Measurements from ENCODE around the gene ARL3. TPM values are rescaled to one million over a fixed set of nuclear protein-coding genes. Genes with fewer than 3 reads are reported as not detected.

Gene ARL3
- total RNA-seq, 2 experiments from 2014 or later = 10.1 to 11.1 TPM

DNA sequence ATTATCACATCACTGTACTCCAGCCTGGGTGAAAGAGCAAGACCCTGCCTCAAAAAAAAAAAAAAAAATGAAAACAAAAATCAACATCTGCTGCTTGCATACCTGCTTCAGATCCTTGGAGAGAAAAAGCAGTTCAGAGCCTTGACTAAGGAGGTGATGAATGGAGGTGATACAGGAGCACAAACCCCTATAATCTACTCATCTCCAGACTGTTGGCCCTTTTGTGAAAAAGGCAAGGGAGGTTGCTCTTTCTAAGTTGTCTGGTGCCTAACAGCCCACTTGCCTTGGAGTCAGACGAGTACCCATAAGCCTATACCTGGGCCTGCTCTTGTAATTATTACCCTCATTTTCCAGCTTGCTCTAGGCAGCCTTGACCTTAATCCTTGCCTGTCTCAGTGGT is 1.7 kb upstream of the ARL3 start:
- ChIA-PET CTCF (interaction anchor here (0.9 to 3.3 kb wide), 2 partner anchors 11 to 71 kb away, joined by 5 to 27 read pairs; partner anchors contain the start of gene TRIM8), POLR2A (interaction anchor here (6.4 kb wide), 1 partner anchor 70 kb away, joined by 53 read pairs; the partner anchor contains the start of gene TRIM8)
- Mint-ChIP-seq H3K4me3 (peak overlapping the region; percentile 63), H3K27ac (peak overlapping the region; percentile 28), H3K27me3 (no peaks in the 10 kb centered on the region), H3K9me3 (no peaks in the 10 kb centered on the region), H3K4me1 (ENCODE audit: low read depth) (peaks cover 62% of the 10 kb centered on the region), H3K36me3 (peaks cover 24% of the 10 kb centered on the region)
- intact Hi-C loops (cut with micrococcal nuclease) = loop anchor here (2.0 kb wide), 1 partner anchor 41 kb away; no protein-coding TSS in a partner anchor
- DNase-seq = no peak

- intact Hi-C loops (cut with micrococcal nuclease) = loop anchor here (1.0 to 5.0 kb wide), 6 partner anchors 28 to 283 kb away; partner anchors contain the start of genes ACTR1A, CUEDC2 and WBP1L
- peak; percentile 74 for DNase-seq
- POLR2A ChIA-PET = interaction anchor here (0.6 to 6.4 kb wide), 12 partner anchors 12 to 897 kb away, joined by 3 to 53 read pairs (median 6); partner anchors contain the start of genes CNNM2, OGA, TRIM8 and WBP1L
- peaks cover 24% of the 10 kb centered on the region for H3K36me3 Mint-ChIP-seq
- peak within 1 kb of the TSS; percentile 84 for H3K4me3 Mint-ChIP-seq
- no peaks in the 10 kb centered on the region for H3K9me3 Mint-ChIP-seq
- peak within 1 kb of the TSS; percentile 85 for H3K27ac Mint-ChIP-seq
- H3K4me1 Mint-ChIP-seq (ENCODE audit: low read depth) = peaks cover 67% of the 10 kb centered on the region
- H3K27me3 Mint-ChIP-seq = no peaks in the 10 kb centered on the region
- CTCF ChIA-PET = interaction anchor here (0.8 to 3.3 kb wide), 9 partner anchors 12 to 72 kb away, joined by 3 to 27 read pairs (median 6); partner anchors contain the start of genes TRIM8 and WBP1L
Measured at GRCh38 chr10:102714621-102715455, 641 bp upstream of the ARL3 start, which contains the start of gene SFXN2. TSS of gene SFXN2 (plus strand) at chr10:102714636. CDS start at chr10:102726637, 12,001 bp downstream.

GRCh38 chr10:102713539-102713813 is 721 bp downstream of the ARL3 start:
- Mint-ChIP-seq H3K4me1 (ENCODE audit: low read depth) (peaks cover 63% of the 10 kb centered on the region), H3K4me3 (peak overlapping the region; percentile 84), H3K9me3 (no peaks in the 10 kb centered on the region), H3K27ac (peak overlapping the region; percentile 79), H3K27me3 (no peaks in the 10 kb centered on the region), H3K36me3 (peaks cover 18% of the 10 kb centered on the region)
- ChIA-PET POLR2A (interaction anchor here (0.9 to 6.4 kb wide), 8 partner anchors 11 to 68 kb away, joined by 3 to 53 read pairs (median 12); partner anchors contain the start of genes TRIM8 and WBP1L), CTCF (interaction anchor here (0.6 to 3.3 kb wide), 12 partner anchors 8 to 209 kb away, joined by 3 to 27 read pairs (median 4); partner anchors contain the start of genes TRIM8 and WBP1L)
- DNase-seq = no peak
- intact Hi-C loops (cut with micrococcal nuclease) = loop anchor here (5.0 kb wide), 2 partner anchors 51 to 281 kb away; partner anchors contain the start of gene CUEDC2

DNA sequence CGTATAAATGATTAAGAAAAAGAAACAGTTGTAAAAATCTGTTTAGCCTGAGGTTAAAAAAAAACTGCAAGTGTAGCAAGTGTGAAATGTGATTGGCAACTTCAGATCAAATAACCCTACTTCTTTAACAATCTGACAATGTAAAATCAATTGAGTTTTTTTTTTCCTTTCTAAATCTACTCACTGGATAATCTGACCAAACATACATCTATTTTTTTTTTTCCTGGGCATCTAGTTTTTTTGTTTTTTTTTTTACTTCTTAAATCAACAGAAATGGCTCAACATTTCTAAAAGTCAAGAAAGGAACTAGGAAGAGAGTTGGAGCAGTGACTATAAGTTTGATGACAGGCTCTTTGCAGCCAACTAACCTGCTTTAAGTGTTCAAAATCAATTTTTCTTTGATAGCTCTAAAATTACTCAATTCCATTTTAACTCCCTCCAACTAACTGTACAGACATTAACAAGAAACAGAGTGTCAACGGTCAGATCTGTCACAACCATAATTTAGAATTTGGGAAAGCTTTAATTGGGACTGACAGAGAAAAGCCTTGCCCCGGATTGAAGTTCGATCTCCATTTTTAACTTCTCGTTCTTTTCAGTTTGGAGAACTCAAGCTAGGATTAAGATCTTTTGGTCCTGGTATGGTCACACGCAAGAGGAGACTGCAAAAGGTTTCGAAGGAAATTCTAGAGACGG is 1.2 kb downstream of the ARL3 start:
- Mint-ChIP-seq H3K4me1 (ENCODE audit: low read depth) (peaks cover 60% of the 10 kb centered on the region), H3K27ac (peak overlapping the region; percentile 79), H3K27me3 (no peaks in the 10 kb centered on the region), H3K4me3 (peak overlapping the region; percentile 84), H3K36me3 (peaks cover 16% of the 10 kb centered on the region), H3K9me3 (no peaks in the 10 kb centered on the region)
- ChIA-PET POLR2A (interaction anchor here (0.7 to 6.4 kb wide), 8 partner anchors 10 to 71 kb away, joined by 3 to 53 read pairs (median 12); partner anchors contain the start of genes TRIM8 and WBP1L), CTCF (interaction anchor here (0.6 to 3.3 kb wide), 12 partner anchors 8 to 208 kb away, joined by 3 to 27 read pairs (median 4); partner anchors contain the start of genes TRIM8 and WBP1L)
- no peak for DNase-seq
- intact Hi-C loops (cut with micrococcal nuclease) = loop anchor here (5.0 kb wide), 2 partner anchors 51 to 281 kb away; partner anchors contain the start of gene CUEDC2

DNA sequence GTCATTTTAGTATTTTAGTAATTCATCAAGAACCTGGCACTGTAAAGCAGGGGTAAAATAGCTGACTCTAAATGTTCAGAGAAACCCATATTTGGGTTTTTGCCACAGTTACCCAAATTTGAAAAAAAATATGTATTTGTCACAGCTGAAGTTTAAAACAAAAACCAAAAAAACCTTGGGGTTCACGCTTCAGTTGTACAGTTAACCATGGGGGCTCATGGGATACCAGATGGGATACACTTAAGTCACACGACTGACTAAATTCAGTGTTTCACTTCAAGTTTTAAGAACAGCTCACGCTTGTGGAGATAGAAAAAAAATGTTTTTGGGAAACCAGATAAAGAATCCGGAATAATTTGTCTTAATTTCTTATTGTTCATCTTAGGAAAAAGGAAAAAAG is 2.1 kb downstream of the ARL3 start:
- H3K27me3 Mint-ChIP-seq = no peaks in the 10 kb centered on the region
- H3K9me3 Mint-ChIP-seq = no peaks in the 10 kb centered on the region
- ChIA-PET POLR2A (interaction anchor here (0.7 to 6.4 kb wide), 4 partner anchors 51 to 70 kb away, joined by 3 to 53 read pairs (median 4); partner anchors contain the start of gene TRIM8), CTCF (interaction anchor here (1.6 to 2.1 kb wide), 2 partner anchors 37 to 66 kb away, joined by 3 to 5 read pairs; no protein-coding TSS in a partner anchor)
- peak overlapping the region; percentile 84 for H3K4me3 Mint-ChIP-seq
- H3K36me3 Mint-ChIP-seq = peaks cover 8% of the 10 kb centered on the region
- peaks cover 55% of the 10 kb centered on the region for H3K4me1 Mint-ChIP-seq (ENCODE audit: low read depth)
- no peak for DNase-seq
- peak overlapping the region; percentile 75 for H3K27ac Mint-ChIP-seq
- intact Hi-C loops (cut with micrococcal nuclease) = loop anchor here (5.0 kb wide), 2 partner anchors 50 to 280 kb away; partner anchors contain the start of gene CUEDC2

- no peak overlapping the region for H3K4me3 Mint-ChIP-seq
Measured at GRCh38 chr10:102710609-102711008, 3.6 kb downstream of the ARL3 start.

GRCh38 chr10:102705531-102705930 is 8.7 kb downstream of the ARL3 start:
- H3K9me3 Mint-ChIP-seq = no peaks in the 10 kb centered on the region
- peaks cover 5% of the 10 kb centered on the region for H3K36me3 Mint-ChIP-seq
- peaks cover 21% of the 10 kb centered on the region for H3K4me1 Mint-ChIP-seq (ENCODE audit: low read depth)
- no peak overlapping the region for H3K4me3 Mint-ChIP-seq
- intact Hi-C loops (cut with micrococcal nuclease) = no loop called here
- H3K27ac Mint-ChIP-seq = no peak overlapping the region
- no peak for DNase-seq
- no peaks in the 10 kb centered on the region for H3K27me3 Mint-ChIP-seq
- ChIA-PET POLR2A (no interaction called here), CTCF (interaction anchor here (1.1 kb wide), 1 partner anchor 8 kb away, joined by 4 read pairs; no protein-coding TSS in a partner anchor)

More at GRCh38 chr10:102710609-102711008, 3.6 kb downstream of the ARL3 start:
- intact Hi-C loops (cut with micrococcal nuclease) = loop anchor here (5.0 kb wide), 2 partner anchors 48 to 278 kb away; partner anchors contain the start of gene CUEDC2
- Mint-ChIP-seq H3K27ac (peak overlapping the region; percentile 84), H3K36me3 (no peaks in the 10 kb centered on the region), H3K4me1 (ENCODE audit: low read depth) (peaks cover 44% of the 10 kb centered on the region), H3K27me3 (no peaks in the 10 kb centered on the region), H3K9me3 (no peaks in the 10 kb centered on the region)
- DNase-seq = peak; percentile 34
- ChIA-PET CTCF (interaction anchor here (1.4 to 2.1 kb wide), 4 partner anchors 32 to 65 kb away, joined by 3 to 5 read pairs (median 4); no protein-coding TSS in a partner anchor), POLR2A (interaction anchor here (0.5 to 6.4 kb wide), 5 partner anchors 35 to 65 kb away, joined by 3 to 53 read pairs (median 4); partner anchors contain the start of gene TRIM8)

GRCh38 chr10:102704915-102705314 is 9.3 kb downstream of the ARL3 start:
- H3K4me3 Mint-ChIP-seq = no peak overlapping the region
- H3K4me1 Mint-ChIP-seq (ENCODE audit: low read depth) = peaks cover 15% of the 10 kb centered on the region
- H3K36me3 Mint-ChIP-seq = peaks cover 5% of the 10 kb centered on the region
- ChIA-PET POLR2A (no interaction called here), CTCF (interaction anchor here (1.1 kb wide), 1 partner anchor 8 kb away, joined by 4 read pairs; no protein-coding TSS in a partner anchor)
- no peaks in the 10 kb centered on the region for H3K9me3 Mint-ChIP-seq
- DNase-seq = no peak
- intact Hi-C loops (cut with micrococcal nuclease) = no loop called here
- no peak overlapping the region for H3K27ac Mint-ChIP-seq
- no peaks in the 10 kb centered on the region for H3K27me3 Mint-ChIP-seq

DNA sequence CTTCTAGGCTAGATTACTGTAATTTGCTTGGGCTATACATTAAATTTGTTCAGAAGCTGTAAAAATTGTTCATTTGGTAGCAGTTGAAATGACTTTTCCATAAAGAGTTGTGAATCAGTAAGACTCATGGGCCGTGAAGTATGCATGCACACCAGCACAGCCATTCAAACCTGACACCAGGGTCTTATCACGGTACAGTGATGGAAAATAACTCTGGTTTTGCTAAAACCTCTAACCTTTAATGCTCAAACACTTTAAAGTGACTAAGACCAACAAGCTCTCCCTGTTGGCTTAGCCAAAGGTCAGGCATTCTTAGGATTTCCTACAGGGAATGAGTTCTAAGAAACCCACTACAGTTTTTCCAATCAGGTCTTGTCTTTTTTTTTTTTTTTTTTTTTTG is 11.5 kb downstream of the ARL3 start:
- CTCF ChIA-PET = no interaction called here
- H3K27ac Mint-ChIP-seq = no peak overlapping the region
- peaks cover 13% of the 10 kb centered on the region for H3K36me3 Mint-ChIP-seq
- peaks cover 15% of the 10 kb centered on the region for H3K4me1 Mint-ChIP-seq (ENCODE audit: low read depth)
- intact Hi-C loops (cut with micrococcal nuclease) = no loop called here
- no peak overlapping the region for H3K4me3 Mint-ChIP-seq
- POLR2A ChIA-PET = interaction anchor here (0.8 kb wide), 1 partner anchor 11 kb away, joined by 3 read pairs; no protein-coding TSS in a partner anchor
- no peaks in the 10 kb centered on the region for H3K9me3 Mint-ChIP-seq
- H3K27me3 Mint-ChIP-seq = no peaks in the 10 kb centered on the region
- no peak for DNase-seq

- Mint-ChIP-seq H3K4me3 (no peak overlapping the region), H3K9me3 (no peaks in the 10 kb centered on the region), H3K27me3 (no peaks in the 10 kb centered on the region), H3K4me1 (ENCODE audit: low read depth) (peaks cover 11% of the 10 kb centered on the region), H3K36me3 (peaks cover 17% of the 10 kb centered on the region), H3K27ac (no peak overlapping the region)
- DNase-seq = no peak
- intact Hi-C loops (cut with micrococcal nuclease) = no loop called here
- ChIA-PET CTCF (no interaction called here), POLR2A (no interaction called here)
Measured at GRCh38 chr10:102701796-102702195, 12.4 kb downstream of the ARL3 start.

DNA sequence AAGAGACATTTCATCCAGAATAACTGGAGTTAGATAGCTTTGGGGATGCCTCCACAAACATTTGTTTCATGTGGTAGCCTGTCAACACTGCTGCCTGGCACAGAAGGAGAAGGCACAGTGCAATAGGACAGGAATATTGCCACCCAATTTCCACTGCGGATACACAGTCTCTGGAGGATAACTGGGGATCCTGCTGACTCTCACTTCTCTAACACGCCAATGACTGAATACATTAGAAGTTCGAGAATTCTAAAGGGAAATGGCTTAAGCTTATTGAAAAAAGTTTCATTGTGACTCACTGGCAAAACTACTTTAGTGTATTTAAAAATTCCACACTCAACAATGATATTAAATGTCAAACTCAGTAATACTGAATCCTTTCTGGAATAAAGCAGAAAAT is 12.9 kb downstream of the ARL3 start:
- Mint-ChIP-seq H3K27me3 (no peaks in the 10 kb centered on the region), H3K4me3 (no peak overlapping the region), H3K4me1 (ENCODE audit: low read depth) (peaks cover 11% of the 10 kb centered on the region), H3K27ac (no peak overlapping the region), H3K36me3 (peaks cover 20% of the 10 kb centered on the region), H3K9me3 (no peaks in the 10 kb centered on the region)
- CTCF ChIA-PET = interaction anchor here (0.7 kb wide), 1 partner anchor 88 kb away, joined by 6 read pairs; no protein-coding TSS in a partner anchor
- DNase-seq = no peak
- intact Hi-C loops (cut with micrococcal nuclease) = no loop called here
- POLR2A ChIA-PET = no interaction called here
